ENCODE measurements around the gene IL9.

DNA sequence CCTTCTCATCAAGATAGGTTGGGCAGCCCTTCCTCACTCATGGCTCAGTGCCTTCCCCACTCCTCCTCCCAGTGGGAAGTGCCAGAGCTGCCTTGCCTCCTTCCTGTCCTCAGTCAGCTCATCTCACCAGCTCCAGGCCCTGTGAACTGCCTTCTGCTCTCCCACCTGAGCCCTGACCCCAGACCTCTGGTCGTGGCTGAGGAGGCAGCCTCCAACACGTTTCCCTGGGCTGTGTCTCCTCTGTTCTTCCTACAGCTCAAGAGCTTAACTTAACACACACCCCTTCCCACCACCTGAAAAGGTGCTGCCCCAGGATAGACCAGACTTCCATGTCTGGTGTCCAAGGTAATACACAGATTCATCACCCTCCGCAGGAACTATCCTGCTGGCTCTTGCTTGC lies 21.2 kb downstream of the IL9 start:
- TF ChIP-seq CTCF (conservative IDR thresholded peaks at IDR 0.05; ENCODE audit: low read depth, low read length) (no peak), EZH2 (IDR thresholded peaks at IDR 0.05; ENCODE audit: borderline replicate concordance, low read depth, low read length, poor library complexity, severe bottlenecking) (no peak)

Measured in A673 (cell line).